MM.1S (cell line): Measurements from ENCODE around the gene SCAMP1.

ENCODE experiments used
- DNase-seq: peaks from one replicate; pipeline ENCODE4 v3.0.0-alpha.2; 2015
- H2AFZ ChIP-seq: fragments of 300-600 bp; sonication (generic); 2 replicates; pipeline ENCODE4 v1.6.0; 2016; ENCODE audit warnings: antibody characterized with exemption, low read length
- H3F3A ChIP-seq: fragments of 300-600 bp; sonication (generic); 2 replicates; pipeline ENCODE4 v1.6.1; 2016; ENCODE audit warnings: mild to moderate bottlenecking, antibody characterized with exemption, low read length, moderate library complexity, mixed read lengths; ENCODE audit not compliant: insufficient read depth
- H3K27ac ChIP-seq: fragments of 300-600 bp; sonication (generic); 2 replicates; pipeline ENCODE4 v1.5.1; 2016; ENCODE audit warnings: mild to moderate bottlenecking, low read length
- H3K27me3 ChIP-seq: fragments of 300-600 bp; sonication (generic); replicated peaks from 2 replicates; pipeline ENCODE4 v1.6.0; 2016; ENCODE audit warnings: low read length; ENCODE audit not compliant: insufficient read depth
- H3K36me3 ChIP-seq: fragments of 300-600 bp; sonication (generic); replicated peaks from 2 replicates; pipeline ENCODE4 v1.6.1; 2016; ENCODE audit warnings: mild to moderate bottlenecking, low read length, mixed read lengths; ENCODE audit not compliant: insufficient read depth
- H3K4me1 ChIP-seq: fragments of 300-600 bp; sonication (generic); 2 replicates; pipeline ENCODE4 v1.6.1; 2016; ENCODE audit warnings: low read length, mixed read lengths
- H3K4me2 ChIP-seq: fragments of 300-600 bp; sonication (generic); 2 replicates; pipeline ENCODE4 v1.6.0; 2016; ENCODE audit warnings: low read depth, low read length
- H3K4me3 ChIP-seq: fragments of 300-600 bp; sonication (generic); 2 replicates; pipeline ENCODE4 v1.5.1; 2016; ENCODE audit warnings: low read length, mixed read lengths
- H3K79me2 ChIP-seq: fragments of 300-600 bp; sonication (generic); 2 replicates; pipeline ENCODE4 v1.6.1; 2016; ENCODE audit warnings: mixed run types, low read length, mixed read lengths
- H3K9ac ChIP-seq: fragments of 300-600 bp; sonication (generic); 2 replicates; pipeline ENCODE4 v1.6.1; 2016; ENCODE audit warnings: low read length, mixed read lengths
- H3K9me2 ChIP-seq: fragments of 300-600 bp; sonication (generic); replicated peaks from 2 replicates; pipeline ENCODE4 v1.6.1; 2016; ENCODE audit warnings: mild to moderate bottlenecking, low read length, mixed read lengths; ENCODE audit not compliant: insufficient read depth
- H3K9me3 ChIP-seq: fragments of 300-600 bp; sonication (generic); replicated peaks from 2 replicates; pipeline ENCODE4 v1.6.1; 2016; ENCODE audit warnings: mild to moderate bottlenecking, low read length, mixed read lengths; ENCODE audit not compliant: insufficient read depth
- H4K20me1 ChIP-seq: fragments of 300-600 bp; sonication (generic); 2 replicates; pipeline ENCODE4 v1.6.1; 2016; ENCODE audit warnings: mild to moderate bottlenecking, low read length, moderate library complexity, mixed read lengths; ENCODE audit not compliant: insufficient read depth
- CTCF ChIP-seq: fragments of 300-600 bp; sonication (generic); IDR thresholded peaks from 2 replicates; pipeline ENCODE4 v1.5.1; 2016; ENCODE audit warnings: antibody characterized with exemption, low read length, mixed read lengths
- EZH2 ChIP-seq: fragments of 300-600 bp; sonication (generic); optimal IDR thresholded peaks from 2 replicates; pipeline ENCODE3; 2017; ENCODE audit warnings: low read depth, mild to moderate bottlenecking, antibody characterized with exemption, low read length, mixed read lengths
- EZH2phosphoT487 ChIP-seq: fragments of 300-600 bp; sonication (generic); IDR thresholded peaks from 2 replicates; pipeline ENCODE4 v1.6.1; 2018; ENCODE audit warnings: antibody characterized with exemption, low read length

Gene SCAMP1

GRCh38 chr5:78515670-78516069 is 155.3 kb downstream of the SCAMP1 start:
- Histone ChIP-seq H3K4me1 (no peaks in the 10 kb centered on the region), H3K9me2 (no peaks in the 10 kb centered on the region), H2AFZ (no peak overlapping the region), H4K20me1 (no peaks in the 10 kb centered on the region), H3K9ac (no peak overlapping the region), H3K27ac (no peak overlapping the region), H3K79me2 (no peaks in the 10 kb centered on the region), H3K9me3 (no peaks in the 10 kb centered on the region), H3K27me3 (no peaks in the 10 kb centered on the region), H3K4me2 (no peak overlapping the region), H3F3A (no peaks in the 10 kb centered on the region), H3K4me3 (no peak overlapping the region), H3K36me3 (no peaks in the 10 kb centered on the region)
- DNase-seq: no peak
- TF ChIP-seq EZH2 (no peak), EZH2phosphoT487 (no peak), CTCF (no peak)

- Histone ChIP-seq H3F3A (no peaks in the 10 kb centered on the region), H3K4me1 (no peaks in the 10 kb centered on the region), H3K36me3 (no peaks in the 10 kb centered on the region), H3K27me3 (no peaks in the 10 kb centered on the region), H4K20me1 (no peaks in the 10 kb centered on the region), H3K9me3 (no peaks in the 10 kb centered on the region), H3K4me3 (no peak overlapping the region), H2AFZ (no peak overlapping the region), H3K27ac (no peak overlapping the region), H3K4me2 (no peak overlapping the region), H3K9ac (no peak overlapping the region), H3K79me2 (no peaks in the 10 kb centered on the region), H3K9me2 (no peaks in the 10 kb centered on the region)
- DNase-seq: no peak
- TF ChIP-seq EZH2phosphoT487 (no peak), EZH2 (no peak), CTCF (no peak)
Measured at GRCh38 chr5:78518365-78519197, 158.2 kb downstream of the SCAMP1 start.

GRCh38 chr5:78519198-78519941 is 159.0 kb downstream of the SCAMP1 start:
- DNase-seq: no peak
- Histone ChIP-seq H3K36me3 (no peaks in the 10 kb centered on the region), H3F3A (no peaks in the 10 kb centered on the region), H3K27ac (no peak overlapping the region), H3K4me1 (no peaks in the 10 kb centered on the region), H3K4me2 (no peak overlapping the region), H2AFZ (no peak overlapping the region), H3K9me2 (no peaks in the 10 kb centered on the region), H3K4me3 (no peak overlapping the region), H3K9ac (no peak overlapping the region), H4K20me1 (no peaks in the 10 kb centered on the region), H3K79me2 (no peaks in the 10 kb centered on the region), H3K27me3 (no peaks in the 10 kb centered on the region), H3K9me3 (no peaks in the 10 kb centered on the region)
- no peak for TF ChIP-seq EZH2phosphoT487
- no peak for TF ChIP-seq CTCF
- no peak for TF ChIP-seq EZH2
